PC-3 (cell line): Measurements from ENCODE around the gene MORN1. TPM values are rescaled to one million over a fixed set of nuclear protein-coding genes. Genes with fewer than 3 reads are reported as not detected.
"Not testable (repeated sequence)": the region's sequence is repeated elsewhere in the genome, so short reads cannot be mapped to it uniquely, and the experiment has no call there.

Source experiments
- ATAC-seq: fragments of 200-7000 bp; cut with Tn5 transposase; 2 replicates; pipeline ENCODE4 v1.9.1; 2020; ENCODE audit warnings: mild to moderate bottlenecking, moderate library complexity
- BruUV-seq: library from RNA; stranded (reverse); fragments of 400-500 nt; replicated peaks from 2 replicates; lab custom pipeline; 2021; lab: Mats Ljungman, UMichigan
- CTCF ChIA-PET: fragments of 300-600 bp; sonication (Branson Sonifier 250); formaldehyde crosslinking; loops from one replicate; lab custom pipeline; 2022; ENCODE audit warnings: antibody characterized with exemption; lab: Charles Lee
- POLR2A ChIA-PET: fragments of 300-600 bp; sonication (Branson Sonifier 250); formaldehyde crosslinking; loops from one replicate; lab custom pipeline; 2022; ENCODE audit warnings: antibody characterized with exemption; ENCODE audit not compliant: unreplicated experiment; lab: Charles Lee
- DNase-seq: peaks from one replicate; pipeline ENCODE4 v3.0.0-alpha.2; 2015
- H2AFZ ChIP-seq: fragments of 300-600 bp; sonication (generic); 2 replicates; pipeline ENCODE4 v1.6.0; 2016; ENCODE audit warnings: antibody characterized with exemption, low read length
- H3F3A ChIP-seq: fragments of 300-600 bp; sonication (generic); one replicate; pipeline ENCODE4 v1.6.0; 2017; ENCODE audit warnings: antibody characterized with exemption, low read length, control low read depth, mild to moderate bottlenecking; ENCODE audit not compliant: unreplicated experiment
- H3K27ac ChIP-seq: fragments of 300-600 bp; sonication (generic); 2 replicates; pipeline ENCODE4 v1.5.1; 2016; ENCODE audit warnings: mild to moderate bottlenecking, low read length
- H3K27me3 ChIP-seq: fragments of 300-600 bp; sonication (generic); 2 replicates; pipeline ENCODE4 v1.6.1; 2016; ENCODE audit warnings: low read length, mixed read lengths
- H3K36me3 ChIP-seq: fragments of 300-600 bp; sonication (generic); 2 replicates; pipeline ENCODE4 v1.6.1; 2016; ENCODE audit warnings: low read depth, mixed run types, low read length, mixed read lengths
- H3K4me1 ChIP-seq: fragments of 300-600 bp; sonication (generic); 2 replicates; pipeline ENCODE4 v1.5.1; 2016; ENCODE audit warnings: low read length; ENCODE audit not compliant: insufficient read depth
- H3K4me2 ChIP-seq: fragments of 300-600 bp; sonication (generic); 2 replicates; pipeline ENCODE4 v1.6.0; 2016; ENCODE audit warnings: low read length
- H3K4me3 ChIP-seq: fragments of 300-600 bp; sonication (generic); 2 replicates; pipeline ENCODE4 v1.5.1; 2016; ENCODE audit warnings: mild to moderate bottlenecking, low read length, mixed read lengths
- H3K79me2 ChIP-seq: fragments of 300-600 bp; sonication (generic); 2 replicates; pipeline ENCODE4 v1.6.1; 2017; ENCODE audit warnings: low read length, mixed read lengths
- H3K9ac ChIP-seq: fragments of 300-600 bp; sonication (generic); 2 replicates; pipeline ENCODE4 v1.6.0; 2016; ENCODE audit warnings: mild to moderate bottlenecking, low read length
- H3K9me2 ChIP-seq: fragments of 300-600 bp; sonication (generic); replicated peaks from 2 replicates; pipeline ENCODE4 v1.6.1; 2016; ENCODE audit warnings: mixed run types, low read length, mixed read lengths
- H3K9me3 ChIP-seq: fragments of 300-600 bp; sonication (generic); 2 replicates; pipeline ENCODE4 v1.6.1; 2016; ENCODE audit warnings: low read length, mixed read lengths
- H4K20me1 ChIP-seq: fragments of 300-600 bp; sonication (generic); 2 replicates; pipeline ENCODE4 v1.6.1; 2016; ENCODE audit warnings: low read length, mixed read lengths
- CTCF ChIP-seq: fragments of 300-600 bp; sonication (generic); conservative IDR thresholded peaks from 2 replicates; pipeline ENCODE4 v1.5.1; 2017; ENCODE audit warnings: antibody characterized with exemption, low read depth, mild to moderate bottlenecking, low read length
- EZH2 ChIP-seq: fragments of 300-600 bp; sonication (generic); IDR thresholded peaks from one replicate; pipeline ENCODE4 v1.6.1; 2017; ENCODE audit warnings: antibody characterized with exemption, mild to moderate bottlenecking, low read length; ENCODE audit not compliant: unreplicated experiment
- EZH2phosphoT487 ChIP-seq: fragments of 300-600 bp; sonication (generic); IDR thresholded peaks from 2 replicates; pipeline ENCODE4 v1.6.1; 2018; ENCODE audit warnings: mild to moderate bottlenecking, antibody characterized with exemption, low read length, borderline replicate concordance
- intact Hi-C: fragments of 100-400 bp; cut with micrococcal nuclease; formaldehyde crosslinking; loops from 2 replicates; pipeline ENCODE4 v1.9.0; 2023
- total RNA-seq: library from RNA; depleted of rRNA; stranded (reverse); fragments of >200 nt; gene quantifications from 2 replicates; pipeline ENCODE4 v1.2.3, GENCODE V29; 2014

Gene MORN1
- total RNA-seq, 1 experiment from 2014 or later = 11.2 TPM

DNA sequence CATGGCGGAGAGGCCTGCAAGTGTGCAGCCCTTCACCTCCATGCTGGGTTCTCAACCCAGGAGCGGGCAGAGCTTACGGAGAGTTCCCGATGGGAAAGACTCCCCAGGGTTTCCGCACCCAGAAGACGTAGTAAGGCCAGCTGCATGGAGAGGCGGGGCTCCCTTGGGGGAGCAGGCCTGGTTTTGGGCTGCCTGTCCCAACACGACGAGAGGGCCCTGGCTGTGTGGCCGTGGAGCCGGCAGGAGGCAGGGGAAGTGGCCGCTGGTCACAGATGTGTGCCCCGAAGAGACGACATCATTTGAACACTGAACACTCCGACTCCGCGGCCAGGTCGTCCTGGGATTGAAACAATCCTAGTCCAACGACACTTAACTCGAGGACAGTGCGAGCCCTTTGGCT, 57.0 kb downstream of the MORN1 start:
- peak overlapping the region; percentile 47 for H2AFZ ChIP-seq
- no peaks in the 10 kb centered on the region for H3K36me3 ChIP-seq
- no peak for DNase-seq
- intact Hi-C loops = no loop called here
- peak overlapping the region; percentile 53 for H3K27ac ChIP-seq
- H3K9me3 ChIP-seq = no peaks in the 10 kb centered on the region
- H4K20me1 ChIP-seq = no peaks in the 10 kb centered on the region
- H3K9me2 ChIP-seq = no peaks in the 10 kb centered on the region
- H3K9ac ChIP-seq = peak overlapping the region; percentile 1; the same call in 1 of the 2 replicates
- no peak for TF ChIP-seq EZH2
- no peaks in the 10 kb centered on the region for H3K79me2 ChIP-seq
- H3K4me3 ChIP-seq = peak overlapping the region; percentile 16; the same call in 1 of the 2 replicates
- BruUV-seq = no TSS peak
- peak overlapping the region; percentile 57 for H3K4me2 ChIP-seq
- no peaks in the 10 kb centered on the region for H3K27me3 ChIP-seq
- H3F3A ChIP-seq = peaks cover 3% of the 10 kb centered on the region
- H3K4me1 ChIP-seq = peaks cover 18% of the 10 kb centered on the region
- no peak for ATAC-seq
- CTCF ChIA-PET = no interaction called here
- POLR2A ChIA-PET = no interaction called here

GRCh38 chr1:2331580-2331979, 59.8 kb downstream of the MORN1 start:
- H3F3A ChIP-seq, H3K27ac ChIP-seq, H3K27me3 ChIP-seq, intact Hi-C loops, CTCF ChIA-PET, H3K9me3 ChIP-seq, H3K79me2 ChIP-seq, H3K36me3 ChIP-seq, BruUV-seq, H4K20me1 ChIP-seq, ATAC-seq, DNase-seq, H3K4me2 ChIP-seq, H3K9ac ChIP-seq, H3K9me2 ChIP-seq, H2AFZ ChIP-seq, POLR2A ChIA-PET, H3K4me3 ChIP-seq: not testable (repeated sequence)
- peaks cover 18% of the 10 kb centered on the region for H3K4me1 ChIP-seq

DNA sequence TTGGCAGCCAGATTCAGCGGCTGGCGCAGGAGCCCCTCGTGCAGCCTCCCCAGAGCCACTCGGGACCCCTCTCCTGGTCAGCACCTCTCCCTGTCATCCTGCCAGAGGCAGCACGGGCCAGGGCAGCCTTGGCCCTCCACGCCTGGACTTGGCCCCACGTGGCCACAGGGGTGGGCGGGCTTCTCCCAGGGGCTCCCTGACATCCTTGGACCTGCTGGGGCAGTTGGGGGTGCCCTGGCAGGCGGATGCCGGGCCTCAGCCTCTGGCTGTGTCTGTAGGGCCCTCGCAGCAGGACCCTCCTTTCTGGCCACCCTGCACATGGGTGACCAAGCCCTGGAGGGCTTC, 60.2 kb downstream of the MORN1 start:
- ChIA-PET CTCF (no interaction called here), POLR2A (no interaction called here)
- no peak overlapping the region for H2AFZ ChIP-seq
- DNase-seq = no peak
- no peaks in the 10 kb centered on the region for H3K9me2 ChIP-seq
- no peak overlapping the region for H3K9ac ChIP-seq
- no TSS peak for BruUV-seq
- H3K36me3 ChIP-seq = no peaks in the 10 kb centered on the region
- ATAC-seq = no peak
- H3F3A ChIP-seq = peaks cover 3% of the 10 kb centered on the region
- TF ChIP-seq EZH2 (no peak), CTCF (no peak), EZH2phosphoT487 (no peak)
- H4K20me1 ChIP-seq = no peaks in the 10 kb centered on the region
- no peak overlapping the region for H3K27ac ChIP-seq
- intact Hi-C loops = no loop called here
- H3K9me3 ChIP-seq = no peaks in the 10 kb centered on the region
- peaks cover 18% of the 10 kb centered on the region for H3K4me1 ChIP-seq
- H3K4me2 ChIP-seq = no peak overlapping the region
- H3K27me3 ChIP-seq = no peaks in the 10 kb centered on the region
- H3K4me3 ChIP-seq = no peak overlapping the region
- no peaks in the 10 kb centered on the region for H3K79me2 ChIP-seq

GRCh38 chr1:2330519-2331199, 60.7 kb downstream of the MORN1 start:
- Histone ChIP-seq H3K4me1 (peaks cover 18% of the 10 kb centered on the region), H2AFZ (no peak overlapping the region), H3K9ac (no peak overlapping the region), H3K36me3 (no peaks in the 10 kb centered on the region), H3K79me2 (no peaks in the 10 kb centered on the region), H3K4me3 (no peak overlapping the region), H4K20me1 (no peaks in the 10 kb centered on the region), H3F3A (peaks cover 3% of the 10 kb centered on the region), H3K4me2 (no peak overlapping the region), H3K9me3 (no peaks in the 10 kb centered on the region), H3K27ac (no peak overlapping the region), H3K27me3 (no peaks in the 10 kb centered on the region), H3K9me2 (no peaks in the 10 kb centered on the region)
- intact Hi-C loops = no loop called here
- DNase-seq (no peak), ATAC-seq (no peak)
- POLR2A ChIA-PET = no interaction called here
- BruUV-seq = no TSS peak
- TF ChIP-seq EZH2 (no peak), CTCF (no peak), EZH2phosphoT487 (no peak)
- CTCF ChIA-PET = no interaction called here
